Testis (tissue), 3 donors: Measurements from ENCODE around the gene AIRE. TPM values are rescaled to one million over a fixed set of nuclear protein-coding genes. Genes with fewer than 3 reads are reported as not detected.

Experiments used
- DNase-seq: peaks from one replicate; pipeline ENCODE4 v3.0.0-alpha.2; 2019
- H3K27ac ChIP-seq, 2 donors: fragments of 200-600 bp; sonication (generic); one replicate each; pipeline ENCODE4 v1.5.1; 2019
- H3K27me3 ChIP-seq: fragments of 200-600 bp; sonication (generic); one replicate; pipeline ENCODE4 v1.5.1; 2019
- H3K36me3 ChIP-seq: fragments of 200-600 bp; sonication (generic); one replicate; pipeline ENCODE4 v1.5.1; 2017; ENCODE audit warnings: low read depth; ENCODE audit errors: missing control alignments
- H3K4me1 ChIP-seq: fragments of 200-600 bp; sonication (generic); one replicate; pipeline ENCODE4 v1.5.1; 2019
- H3K4me3 ChIP-seq, 2 donors: fragments of 200-600 bp; sonication (generic); one replicate each; pipeline ENCODE4 v1.5.1; 2017 to 2019
- H3K9me3 ChIP-seq: fragments of 200-600 bp; sonication (generic); one replicate; pipeline ENCODE4 v1.5.1; 2017
- CTCF ChIP-seq, 3 experiments: fragments of 450-650 bp in 2 of 3; fragments of 200-600 bp in 1 of 3; sonication (generic) in 1 of 3; IDR thresholded peaks; one replicate each; pipeline ENCODE4 v1.5.1; 2016 to 2019; ENCODE audit warnings: antibody characterized with exemption in 3 of 3, mild to moderate bottlenecking in 2 of 3, moderate library complexity in 1 of 3
- POLR2A ChIP-seq: fragments of 450-650 bp; IDR thresholded peaks from one replicate; pipeline ENCODE4 v1.6.1; 2017; ENCODE audit warnings: antibody characterized with exemption, mild to moderate bottlenecking, moderate library complexity
- WGBS, 2 donors: methylation state at CpG; one replicate each; pipeline ENCODE4 v1.1.5; 2018; 5-methylcytosine and 5-hydroxymethylcytosine counted together
- intact Hi-C: fragments of 100-400 bp; cut with DNase I; formaldehyde crosslinking; loops from one replicate; pipeline ENCODE4 v1.15.1; 2023; ENCODE audit warnings: low total_unique reads
- polyA plus RNA-seq: library from polyadenylated mRNA; stranded (reverse); fragments of 350-450 nt; fragmentation: Illumina TruSeq; extraction: RNeasy Lipid Tissue Mini Kit (QIAGEN cat#74804); gene quantifications from one replicate; pipeline ENCODE4 v1.2.3, GENCODE V29; 2014; ENCODE audit warnings: low read depth, low replicate concordance; ENCODE audit not compliant: insufficient read depth
- small RNA-seq, 2 donors: library from RNA; depleted of rRNA; stranded (forward); fragments of <200 nt; gene quantifications; one replicate each; pipeline ENCODE3, GENCODE V24; 2016
- total RNA-seq, 2 donors: library from RNA; depleted of rRNA; stranded (reverse); fragments of >200 nt; gene quantifications; one replicate each; pipeline ENCODE4 v1.2.3, GENCODE V29; 2016

The AIRE gene
- total and polyA plus RNA-seq, 3 donors from 2014 or later: 0.16 to 0.68 (median 0.55) TPM

- 55 to 82% methylated on average over 6 to 11 of the region's 11 CpGs for WGBS, 2 donors
- peaks cover 5% of the 10 kb centered on the region for H3K4me1 ChIP-seq
- no peak overlapping the region for H3K27ac ChIP-seq
- no peak overlapping the region for H3K4me3 ChIP-seq
- DNase-seq: no peak
- intact Hi-C loops: no loop called here
- H3K9me3 ChIP-seq: no peaks in the 10 kb centered on the region
- TF ChIP-seq POLR2A: no peak
- no peak for TF ChIP-seq CTCF (IDR thresholded peaks at IDR 0.05)
- H3K27me3 ChIP-seq: no peaks in the 10 kb centered on the region
- H3K36me3 ChIP-seq: no peaks in the 10 kb centered on the region
These were observed 59.8 kb downstream of the AIRE start for GRCh38 chr21:44345495-44345894.

GRCh38 chr21:44347911-44348451 lies 62.3 kb downstream of the AIRE start:
- no peaks in the 10 kb centered on the region for H3K36me3 ChIP-seq
- no peak overlapping the region for H3K4me3 ChIP-seq
- no peak for TF ChIP-seq CTCF (IDR thresholded peaks at IDR 0.05)
- no peak for TF ChIP-seq POLR2A
- DNase-seq: no peak
- no peak overlapping the region for H3K27ac ChIP-seq
- no peaks in the 10 kb centered on the region for H3K4me1 ChIP-seq
- intact Hi-C loops: no loop called here
- 72 to 77% methylated on average over 16 to 22 of the region's 22 CpGs for WGBS, 2 donors
- no peaks in the 10 kb centered on the region for H3K27me3 ChIP-seq
- no peaks in the 10 kb centered on the region for H3K9me3 ChIP-seq

Small RNAs within 50 kb of the gene (small RNA-seq; reads per million reads assigned to genes)
- 0 reads per million in 2 donors for gene AP001059.3

Other genes starting within 250 kb of the AIRE start
- 10 to 100 TPM in 1 of 2 donors, 1 to 10 TPM in 1; 7.8 to 23.7 TPM for gene PWP2, start 178.5 kb upstream of the AIRE start, total RNA-seq
- 10.8 TPM for gene PWP2, start 178.5 kb upstream of the AIRE start, polyA plus RNA-seq
- gene GATD3, start 152.2 kb upstream of the AIRE start, total RNA-seq: 10 to 100 TPM; 20.1 to 78.3 TPM
- gene GATD3, start 152.2 kb upstream of the AIRE start, polyA plus RNA-seq: 19.0 TPM
- gene ICOSLG, start 44.9 kb upstream of the AIRE start, total RNA-seq: 1 to 10 TPM; 2.4 to 4.1 TPM
- gene ICOSLG, start 44.9 kb upstream of the AIRE start, polyA plus RNA-seq: 2.0 TPM
- under 1 TPM; 0.71 to 0.87 TPM for gene DNMT3L, start 24.0 kb upstream of the AIRE start, total RNA-seq
- 0.24 TPM for gene DNMT3L, start 24.0 kb upstream of the AIRE start, polyA plus RNA-seq
- 100 to 1,000 TPM; 213 to 298 TPM for gene PFKL, start 14.2 kb downstream of the AIRE start, total RNA-seq
- 132 TPM for gene PFKL, start 14.2 kb downstream of the AIRE start, polyA plus RNA-seq
- 10 to 100 TPM; 71.7 to 81.6 TPM for gene CFAP410, start 53.5 kb downstream of the AIRE start, total RNA-seq
- gene CFAP410, start 53.5 kb downstream of the AIRE start, polyA plus RNA-seq: 40.8 TPM
- 1 to 10 TPM; 3.0 to 3.9 TPM for gene TRPM2, start 67.7 kb downstream of the AIRE start, total RNA-seq
- 4.9 TPM for gene TRPM2, start 67.7 kb downstream of the AIRE start, polyA plus RNA-seq
- 10 to 100 TPM in 1 of 2 donors, 1 to 10 TPM in 1; 8.3 to 11.8 TPM for gene LRRC3, start 169.6 kb downstream of the AIRE start, total RNA-seq
- 4.9 TPM for gene LRRC3, start 169.6 kb downstream of the AIRE start, polyA plus RNA-seq